Measurements from ENCODE around the gene PHC2.

The PHC2 gene

DNA sequence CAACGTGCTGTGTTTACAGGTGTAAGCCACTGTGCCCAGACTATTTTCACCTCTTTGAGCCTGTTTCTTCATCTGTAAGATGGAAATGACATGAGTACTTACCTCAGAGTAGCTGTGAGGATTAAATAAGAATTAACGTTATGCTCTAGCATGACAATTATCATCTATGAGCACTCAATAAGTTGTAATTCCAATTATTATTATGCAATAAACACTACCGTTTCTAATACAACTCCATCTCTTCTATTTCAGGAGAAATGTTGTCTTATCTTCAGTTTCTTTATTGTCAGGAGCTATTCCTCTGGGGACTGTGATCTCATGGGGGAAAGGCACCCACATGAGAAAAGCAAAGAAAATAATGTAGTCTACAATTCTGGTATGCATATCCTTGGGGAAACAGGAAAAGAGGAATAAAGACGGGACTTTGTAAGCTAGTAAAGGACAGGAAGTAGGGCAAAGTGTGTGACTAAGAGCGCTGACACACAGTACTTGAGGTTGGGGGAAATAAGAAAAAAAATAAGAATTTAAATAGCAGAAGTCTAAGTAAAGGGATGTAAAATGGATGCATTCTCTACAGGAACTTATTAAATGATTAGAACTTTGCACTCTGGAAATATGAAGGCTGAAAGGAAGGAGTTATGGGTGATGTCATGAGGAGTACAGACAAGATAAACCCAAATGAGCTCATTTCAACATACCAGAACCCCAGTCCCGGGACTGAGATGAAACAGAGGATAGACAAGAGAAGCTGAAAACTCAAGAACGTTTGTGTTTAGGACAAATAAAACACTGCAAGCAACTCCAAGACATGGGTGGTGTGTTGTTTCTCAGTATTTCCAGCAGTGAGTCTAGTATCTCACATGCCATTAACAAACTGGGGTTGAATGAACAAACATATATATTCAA, 9.8 kb downstream of the PHC2 start:
- DNase-seq (ENCODE audit: low read depth) = no peak

- DNase-seq (ENCODE audit: low read depth) = no peak
Measured at GRCh38 chr1:33418811-33419210, 12.1 kb downstream of the PHC2 start.

GRCh38 chr1:33414879-33415278, 16.0 kb downstream of the PHC2 start:
- DNase-seq (ENCODE audit: low read depth) = no peak

- no peak for DNase-seq (ENCODE audit: low read depth)
Measured at GRCh38 chr1:33410091-33410701, 20.7 kb downstream of the PHC2 start.

GRCh38 chr1:33408093-33408436, 22.8 kb downstream of the PHC2 start:
- no peak for DNase-seq (ENCODE audit: low read depth)

- no peak for DNase-seq (ENCODE audit: low read depth)
Measured at GRCh38 chr1:33407352-33408092, 23.4 kb downstream of the PHC2 start.

- no peak for DNase-seq (ENCODE audit: low read depth)
Measured at GRCh38 chr1:33402206-33402605, 28.7 kb downstream of the PHC2 start.

DNA sequence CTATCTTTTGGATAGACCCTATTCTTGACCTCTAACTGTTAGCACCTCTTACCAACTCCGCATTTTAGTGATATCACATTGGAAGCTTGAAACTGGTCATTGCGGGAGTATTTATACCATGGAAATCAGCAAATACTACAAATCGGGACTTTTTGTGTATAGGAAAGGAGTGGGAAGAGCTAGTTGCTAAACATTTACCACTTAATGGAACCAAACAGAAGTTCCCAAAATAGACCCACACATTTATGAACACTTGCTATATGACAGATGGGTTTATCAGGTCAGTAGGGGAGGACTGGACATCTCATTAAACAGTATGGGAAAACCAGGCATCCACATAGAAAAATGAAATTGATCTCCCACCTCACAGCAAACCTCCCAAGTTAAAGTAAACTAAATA, 29.4 kb downstream of the PHC2 start:
- DNase-seq (ENCODE audit: low read depth) = no peak

GRCh38 chr1:33400153-33400911, 30.6 kb downstream of the PHC2 start:
- DNase-seq (ENCODE audit: low read depth) = no peak

- DNase-seq (ENCODE audit: low read depth) = no peak
Measured at GRCh38 chr1:33399375-33399774, 31.5 kb downstream of the PHC2 start.

GRCh38 chr1:33397994-33398393, 32.9 kb downstream of the PHC2 start:
- no peak for DNase-seq (ENCODE audit: low read depth)

DNA sequence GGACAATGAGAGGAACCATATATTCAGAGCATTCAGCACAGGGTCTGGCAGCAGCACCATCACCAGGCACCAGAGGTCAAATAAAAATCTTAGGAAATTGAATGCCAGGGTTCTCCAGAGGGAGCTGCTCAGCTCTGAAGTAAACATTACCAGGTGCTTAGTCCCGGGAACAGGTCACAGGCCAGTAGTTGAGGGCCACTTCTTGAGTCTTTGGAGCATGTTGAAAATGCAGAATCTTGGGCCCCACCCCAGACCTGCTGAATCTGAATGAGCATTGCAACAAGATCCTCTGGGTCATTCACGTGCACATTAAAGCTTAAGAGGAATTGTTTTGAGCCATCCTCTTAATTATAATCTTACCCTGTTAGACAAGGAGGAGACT, 33.8 kb downstream of the PHC2 start:
- no peak for DNase-seq (ENCODE audit: low read depth)

DNA sequence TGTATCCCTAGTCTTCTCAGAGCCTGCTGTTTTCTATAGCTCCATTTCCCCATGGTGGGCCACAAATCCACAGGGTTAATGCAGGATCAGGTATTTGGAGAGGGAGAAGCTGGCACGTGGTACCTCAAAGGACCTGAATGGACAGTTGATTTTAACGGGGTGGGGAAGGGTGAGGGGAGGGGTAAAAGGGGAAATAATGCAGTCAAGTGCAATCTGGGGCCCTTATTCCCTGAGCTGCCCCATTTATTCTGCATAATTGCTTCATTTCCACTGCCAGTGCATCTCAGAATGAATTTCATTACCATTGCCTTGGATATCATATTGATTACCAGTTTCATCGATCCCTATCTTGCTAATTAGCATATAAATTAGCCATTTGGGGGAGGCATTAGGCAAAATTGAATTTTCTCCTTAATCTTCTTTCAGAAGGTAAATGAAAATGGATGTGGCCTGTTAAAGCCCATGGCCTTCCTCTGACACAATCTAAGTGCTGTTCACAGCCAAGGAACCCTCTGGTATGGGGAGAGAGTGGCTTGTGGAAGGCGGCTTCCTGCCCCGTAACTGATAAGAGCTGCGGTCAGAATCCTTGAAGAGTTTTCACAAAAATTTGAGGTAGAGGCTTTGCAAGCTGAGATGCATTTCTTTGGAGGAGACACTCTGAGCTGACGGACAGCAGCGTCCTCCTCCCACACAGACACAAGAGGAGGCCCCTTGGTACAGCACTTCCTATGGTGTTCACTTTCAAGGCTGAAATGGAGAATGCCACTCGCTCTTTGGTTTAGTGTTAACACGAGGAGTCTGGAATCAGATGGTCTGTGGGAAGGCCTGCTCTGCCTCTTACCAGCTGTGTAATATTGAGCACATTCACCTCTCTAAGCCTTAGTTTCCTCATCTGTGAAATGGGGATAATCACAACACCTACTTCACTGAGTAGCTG, 34.4 kb downstream of the PHC2 start:
- DNase-seq (ENCODE audit: low read depth) = no peak

DNA sequence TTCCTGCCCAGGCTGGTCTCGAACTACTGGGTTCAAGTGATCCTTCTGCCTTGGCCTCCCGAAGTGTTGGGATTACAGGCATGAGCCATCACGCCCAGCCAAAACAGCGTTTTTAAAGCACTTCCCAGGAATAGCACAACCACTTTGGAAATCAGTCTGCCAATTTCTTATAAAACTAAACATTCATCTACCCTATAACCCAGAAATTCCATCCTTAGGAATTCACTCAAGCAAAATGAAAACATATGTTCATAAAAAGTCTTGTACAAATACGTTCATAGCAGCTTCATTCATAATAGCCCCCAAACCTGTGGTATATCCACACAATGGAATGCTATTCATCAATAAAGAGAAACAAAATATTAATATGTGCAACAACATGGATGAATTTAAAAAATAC, 36.1 kb downstream of the PHC2 start:
- no peak for DNase-seq (ENCODE audit: low read depth)

DNA sequence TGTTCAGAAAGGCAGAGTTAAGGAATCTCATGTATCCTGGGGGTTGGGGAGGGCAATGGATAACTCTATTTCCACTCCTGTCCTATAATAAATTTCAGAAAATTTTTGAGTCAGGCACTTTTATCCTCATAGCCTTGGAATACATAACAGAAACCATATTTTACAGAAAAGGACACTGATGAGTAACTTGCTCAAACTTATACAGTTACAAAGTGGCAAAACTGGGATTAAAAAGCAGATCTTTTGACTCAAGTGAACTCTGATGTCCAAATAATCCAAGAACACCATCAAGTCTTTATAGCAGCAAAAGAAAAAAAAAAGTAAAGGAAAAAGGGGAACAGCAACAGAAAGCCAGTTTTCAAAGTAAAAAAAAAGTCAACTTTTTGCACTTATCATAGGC, 36.9 kb downstream of the PHC2 start:
- DNase-seq (ENCODE audit: low read depth) = no peak

- no peak for DNase-seq (ENCODE audit: low read depth)
Measured at GRCh38 chr1:33393524-33393923, 37.4 kb downstream of the PHC2 start.

DNA sequence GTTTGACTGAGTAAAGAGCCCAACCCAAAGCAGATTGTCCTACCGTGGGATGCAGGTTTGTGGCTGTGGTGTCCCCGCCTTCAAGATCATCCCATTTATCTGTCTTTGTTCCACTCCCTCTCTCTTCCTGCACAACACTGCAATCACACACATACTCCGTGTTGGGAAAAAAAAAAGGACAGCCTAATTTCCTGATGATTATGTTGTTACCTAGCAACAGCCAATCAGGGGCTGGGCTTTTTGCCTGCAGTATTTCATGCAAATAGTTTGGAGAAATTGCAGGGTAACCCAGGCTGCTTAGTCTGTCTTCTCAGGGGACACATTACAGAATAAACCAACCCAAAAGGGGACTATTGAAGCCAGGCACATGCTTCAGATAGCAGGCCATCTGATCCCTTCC, 38.3 kb downstream of the PHC2 start:
- DNase-seq (ENCODE audit: low read depth) = no peak

- no peak for DNase-seq (ENCODE audit: low read depth)
Measured at GRCh38 chr1:33392206-33392605, 38.7 kb downstream of the PHC2 start.

DNA sequence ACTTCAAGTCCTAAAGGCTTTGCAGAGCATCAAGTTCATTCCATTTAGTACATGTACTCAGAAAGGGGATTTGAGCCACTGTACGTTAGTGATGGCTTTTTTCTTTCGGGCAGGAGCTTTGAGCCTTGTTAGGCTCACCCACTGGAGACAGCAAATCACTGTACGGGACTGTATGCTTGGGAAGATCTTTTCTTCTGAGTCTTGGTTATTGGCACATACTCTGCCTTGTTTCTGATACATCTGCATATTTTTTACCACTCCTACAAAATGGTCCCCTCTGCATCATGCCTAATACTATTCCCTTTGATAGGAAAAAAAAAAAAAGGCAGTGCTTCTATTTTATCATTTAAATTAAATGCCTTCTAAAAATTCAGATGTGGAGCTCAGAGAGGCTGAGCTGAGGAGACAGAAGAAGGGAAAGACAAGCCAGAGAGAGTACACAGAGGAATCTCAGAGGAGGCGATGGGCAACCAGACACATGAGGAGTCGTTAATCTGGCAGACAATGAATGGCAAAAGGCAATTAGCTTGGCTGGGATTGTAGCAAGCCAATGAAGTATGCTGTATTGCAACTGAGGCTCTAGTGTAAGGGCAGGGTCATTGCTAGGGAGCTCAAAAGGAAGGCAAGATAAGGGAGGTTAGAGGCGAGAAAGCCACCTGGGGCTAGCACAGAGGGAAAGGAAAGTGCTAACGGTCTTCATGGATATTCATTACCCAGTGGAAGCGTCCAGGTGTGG, 39.4 kb downstream of the PHC2 start:
- DNase-seq (ENCODE audit: low read depth) = no peak

GRCh38 chr1:33390542-33390941, 40.4 kb downstream of the PHC2 start:
- no peak for DNase-seq (ENCODE audit: low read depth)
